Loucy (cell line): ENCODE results near the gene DYNC1LI1.
"Not testable (repeated sequence)": the region's sequence is repeated elsewhere in the genome, so short reads cannot be mapped to it uniquely, and the experiment has no call there.

Experiments
- H2AFZ ChIP-seq: fragments of 200-600 bp; sonication (generic); 2 replicates; pipeline ENCODE4 v1.6.0; 2016; ENCODE audit warnings: antibody characterized with exemption, mild to moderate bottlenecking, low read length, moderate library complexity
- H3F3A ChIP-seq: fragments of 200-600 bp; 2 replicates; pipeline ENCODE4 v1.6.0; 2016; ENCODE audit warnings: antibody characterized with exemption, low read depth, mild to moderate bottlenecking
- H3K27me3 ChIP-seq: fragments of 200-600 bp; sonication (generic); 2 replicates; pipeline ENCODE4 v1.6.1; 2014; ENCODE audit warnings: low read length, mild to moderate bottlenecking; ENCODE audit not compliant: insufficient read depth, poor library complexity, severe bottlenecking
- H3K36me3 ChIP-seq: fragments of 200-600 bp; sonication (generic); 2 replicates; pipeline ENCODE4 v1.6.1; 2016; ENCODE audit warnings: low read length; ENCODE audit not compliant: insufficient read depth
- H3K4me1 ChIP-seq: fragments of 200-600 bp; sonication (generic); 2 replicates; pipeline ENCODE4 v1.5.1; 2014; ENCODE audit warnings: low read length, mild to moderate bottlenecking; ENCODE audit not compliant: insufficient read depth, poor library complexity, severe bottlenecking
- H3K4me2 ChIP-seq: fragments of 200-600 bp; sonication (generic); 2 replicates; pipeline ENCODE4 v1.6.0; 2014; ENCODE audit warnings: antibody characterized with exemption, low read length, low read depth, mild to moderate bottlenecking; ENCODE audit not compliant: poor library complexity, severe bottlenecking
- H3K4me3 ChIP-seq: fragments of 200-600 bp; sonication (generic); 2 replicates; pipeline ENCODE4 v1.5.1; 2014; ENCODE audit warnings: low read length, mild to moderate bottlenecking, mixed read lengths; ENCODE audit not compliant: poor library complexity, severe bottlenecking
- H3K79me2 ChIP-seq: fragments of 200-600 bp; sonication (generic); 2 replicates; pipeline ENCODE4 v1.6.1; 2014; ENCODE audit warnings: low read length; ENCODE audit not compliant: insufficient read depth
- H3K9ac ChIP-seq: fragments of 200-600 bp; sonication (generic); 2 replicates; pipeline ENCODE4 v1.6.0; 2014; ENCODE audit warnings: mild to moderate bottlenecking, low read depth, low read length, moderate library complexity; ENCODE audit not compliant: poor library complexity, severe bottlenecking
- H3K9me2 ChIP-seq: fragments of 200-600 bp; sonication (generic); replicated peaks from 2 replicates; pipeline ENCODE4 v1.6.1; 2016; ENCODE audit warnings: low read depth, low read length, mixed read lengths
- H3K9me3 ChIP-seq: fragments of 200-600 bp; sonication (generic); 2 replicates; pipeline ENCODE4 v1.6.1; 2014; ENCODE audit warnings: mild to moderate bottlenecking, antibody characterized with exemption, low read length, low read depth; ENCODE audit not compliant: insufficient read depth
- H4K20me1 ChIP-seq: fragments of 200-600 bp; sonication (generic); 2 replicates; pipeline ENCODE4 v1.6.0; 2014; ENCODE audit warnings: antibody characterized with exemption, low read length, mild to moderate bottlenecking; ENCODE audit not compliant: insufficient read depth, poor library complexity, severe bottlenecking
- EZH2phosphoT487 ChIP-seq: fragments of 200-600 bp; IDR thresholded peaks from 2 replicates; pipeline ENCODE4 v1.6.1; 2018; ENCODE audit warnings: antibody characterized with exemption, mild to moderate bottlenecking, moderate library complexity, borderline replicate concordance
- TF ChIP-seq, protein P1 (sequence below): fragments of 200-600 bp; sonication (generic); conservative IDR thresholded peaks from 2 replicates; pipeline ENCODE4 v1.5.1; 2014; ENCODE audit warnings: mild to moderate bottlenecking, antibody characterized with exemption, low read length

Gene DYNC1LI1

DNA sequence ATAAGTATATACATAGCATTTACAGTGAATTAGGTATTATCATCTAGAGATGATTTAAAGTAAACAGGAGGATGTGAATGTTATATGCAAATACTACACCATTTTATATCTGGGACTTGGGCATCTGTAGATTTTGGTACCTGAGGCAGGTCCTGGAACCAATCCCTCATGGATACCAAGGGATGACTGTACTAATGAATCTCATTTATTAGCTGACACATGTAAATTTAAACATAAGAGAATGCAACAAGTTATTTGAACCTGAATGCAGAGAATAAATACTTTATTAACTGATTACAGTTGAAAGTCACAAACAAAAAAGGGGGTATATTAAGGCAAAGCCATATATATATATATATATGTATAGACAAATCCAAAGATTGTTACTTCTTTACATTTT, 44.9 kb downstream of the DYNC1LI1 start:
- Histone ChIP-seq H3K4me1 (no peaks in the 10 kb centered on the region), H3K9me3 (no peaks in the 10 kb centered on the region), H3K9ac (no peak overlapping the region), H3K79me2 (no peaks in the 10 kb centered on the region), H3K4me3 (no peak overlapping the region), H3K4me2 (no peak overlapping the region), H3F3A (0 out of 2 replicates have a peak, but pooled peaks cover 1% of the 10 kb centered on the region), H3K36me3 (peaks cover 63% of the 10 kb centered on the region), H3K9me2 (no peaks in the 10 kb centered on the region), H4K20me1 (peaks cover 10% of the 10 kb centered on the region), H2AFZ (no peak overlapping the region), H3K27me3 (no peaks in the 10 kb centered on the region)
- no peak for TF ChIP-seq EZH2phosphoT487
- TF ChIP-seq, protein P1, sequence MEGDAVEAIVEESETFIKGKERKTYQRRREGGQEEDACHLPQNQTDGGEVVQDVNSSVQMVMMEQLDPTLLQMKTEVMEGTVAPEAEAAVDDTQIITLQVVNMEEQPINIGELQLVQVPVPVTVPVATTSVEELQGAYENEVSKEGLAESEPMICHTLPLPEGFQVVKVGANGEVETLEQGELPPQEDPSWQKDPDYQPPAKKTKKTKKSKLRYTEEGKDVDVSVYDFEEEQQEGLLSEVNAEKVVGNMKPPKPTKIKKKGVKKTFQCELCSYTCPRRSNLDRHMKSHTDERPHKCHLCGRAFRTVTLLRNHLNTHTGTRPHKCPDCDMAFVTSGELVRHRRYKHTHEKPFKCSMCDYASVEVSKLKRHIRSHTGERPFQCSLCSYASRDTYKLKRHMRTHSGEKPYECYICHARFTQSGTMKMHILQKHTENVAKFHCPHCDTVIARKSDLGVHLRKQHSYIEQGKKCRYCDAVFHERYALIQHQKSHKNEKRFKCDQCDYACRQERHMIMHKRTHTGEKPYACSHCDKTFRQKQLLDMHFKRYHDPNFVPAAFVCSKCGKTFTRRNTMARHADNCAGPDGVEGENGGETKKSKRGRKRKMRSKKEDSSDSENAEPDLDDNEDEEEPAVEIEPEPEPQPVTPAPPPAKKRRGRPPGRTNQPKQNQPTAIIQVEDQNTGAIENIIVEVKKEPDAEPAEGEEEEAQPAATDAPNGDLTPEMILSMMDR, result no peak

DNA sequence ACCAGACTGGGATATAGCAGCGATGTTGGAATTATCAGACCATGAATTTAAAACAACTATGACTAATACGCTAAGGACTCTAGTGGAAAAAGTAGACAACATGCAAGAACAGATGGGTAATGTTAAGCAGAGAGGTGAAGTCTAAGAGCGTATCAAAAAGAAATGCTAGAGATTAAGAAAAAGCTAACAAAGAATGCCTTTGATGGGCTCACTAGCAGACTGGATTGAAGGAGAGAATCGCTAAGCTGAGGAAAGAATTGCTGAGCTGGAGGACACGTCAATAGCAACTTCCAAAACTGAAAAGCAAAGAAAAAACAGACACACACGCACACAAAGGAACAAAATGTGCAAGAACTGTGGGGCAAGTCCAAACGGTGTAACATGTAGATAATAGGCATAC, 48.0 kb downstream of the DYNC1LI1 start:
- H3K9ac ChIP-seq, result no peak overlapping the region
- H4K20me1 ChIP-seq, result no peaks in the 10 kb centered on the region
- no peak overlapping the region for H3K4me2 ChIP-seq
- no peaks in the 10 kb centered on the region for H3K27me3 ChIP-seq
- H3K4me3 ChIP-seq, result no peak overlapping the region
- no peak overlapping the region for H2AFZ ChIP-seq
- H3K79me2 ChIP-seq, result no peaks in the 10 kb centered on the region
- peaks cover 34% of the 10 kb centered on the region for H3K36me3 ChIP-seq
- no peaks in the 10 kb centered on the region for H3K9me2 ChIP-seq
- TF ChIP-seq, protein P1, result no peak
- TF ChIP-seq EZH2phosphoT487, result no peak
- H3F3A ChIP-seq, result no peaks in the 10 kb centered on the region
- no peaks in the 10 kb centered on the region for H3K9me3 ChIP-seq
- H3K4me1 ChIP-seq, result no peaks in the 10 kb centered on the region

DNA sequence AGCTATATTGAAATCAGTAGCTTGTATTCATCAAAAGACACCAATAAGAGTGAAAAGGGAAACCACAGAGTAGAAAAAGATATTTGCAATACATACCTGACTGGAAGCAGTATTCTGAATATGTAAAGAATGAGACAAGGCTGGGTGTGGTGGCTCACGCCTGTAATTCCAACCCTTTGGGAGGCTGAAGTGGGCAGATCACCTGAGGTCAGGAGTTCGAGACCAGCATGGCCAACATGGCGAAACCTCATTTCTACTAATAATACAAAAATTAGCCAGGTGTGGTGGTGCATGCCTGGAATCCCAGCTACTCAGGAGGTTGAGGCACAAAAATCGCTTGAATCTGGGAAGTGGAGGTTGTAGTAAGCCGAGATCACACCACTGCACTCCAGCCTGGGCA, 51.7 kb downstream of the DYNC1LI1 start:
- H3K9ac ChIP-seq, H3K27me3 ChIP-seq, H3K9me3 ChIP-seq, H3K4me2 ChIP-seq, H3K4me1 ChIP-seq, H3F3A ChIP-seq, H3K36me3 ChIP-seq, H4K20me1 ChIP-seq, H3K4me3 ChIP-seq, H3K9me2 ChIP-seq, H3K79me2 ChIP-seq, H2AFZ ChIP-seq: not testable (repeated sequence)

DNA sequence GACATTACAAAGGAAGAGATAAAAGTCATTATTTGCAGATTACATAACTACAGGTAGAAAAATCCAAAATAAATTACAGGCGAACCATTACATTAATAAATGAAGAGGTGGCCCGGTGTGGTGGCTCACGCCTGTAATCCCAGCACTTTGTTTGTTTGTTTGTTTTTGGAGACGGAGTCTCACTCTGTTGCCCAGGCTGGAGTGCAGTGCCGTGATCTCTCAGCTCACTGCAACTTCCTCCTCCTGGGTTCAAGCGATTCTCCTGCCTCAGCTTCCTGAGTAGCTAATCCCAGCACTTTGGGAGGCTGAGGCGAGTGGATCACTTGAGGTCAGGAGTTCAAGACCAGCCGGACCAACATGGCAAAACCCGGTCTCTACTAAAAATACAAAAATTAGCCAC, 53.9 kb downstream of the DYNC1LI1 start:
- not testable (repeated sequence) for H3F3A ChIP-seq, H3K4me2 ChIP-seq, H3K4me3 ChIP-seq, H3K9me2 ChIP-seq, H4K20me1 ChIP-seq, H2AFZ ChIP-seq, H3K4me1 ChIP-seq, H3K27me3 ChIP-seq, H3K36me3 ChIP-seq, H3K79me2 ChIP-seq, H3K9me3 ChIP-seq, H3K9ac ChIP-seq
